SW 1271 (cell line): ENCODE results near the gene ZNF335.
"Not testable (repeated sequence)": the region's sequence is repeated elsewhere in the genome, so short reads cannot be mapped to it uniquely, and the experiment has no call there.

ENCODE experiments used
- DNase-seq, 2 experiments: peaks; one replicate each; lab custom pipeline; 2025; lab: John Stamatoyannopoulos, UW

ZNF335 gene

GRCh38 chr20:45970646-45971424 lies 1.2 kb downstream of the ZNF335 start:
- DNase-seq = peak in 1 of 2 experiments; percentile 6

- DNase-seq = peak in 1 of 2 experiments; percentile 73
Observed at GRCh38 chr20:45969712-45970634, 2.0 kb downstream of the ZNF335 start.

- no peak for DNase-seq
Observed at GRCh38 chr20:45968801-45969711, 2.9 kb downstream of the ZNF335 start.

DNA sequence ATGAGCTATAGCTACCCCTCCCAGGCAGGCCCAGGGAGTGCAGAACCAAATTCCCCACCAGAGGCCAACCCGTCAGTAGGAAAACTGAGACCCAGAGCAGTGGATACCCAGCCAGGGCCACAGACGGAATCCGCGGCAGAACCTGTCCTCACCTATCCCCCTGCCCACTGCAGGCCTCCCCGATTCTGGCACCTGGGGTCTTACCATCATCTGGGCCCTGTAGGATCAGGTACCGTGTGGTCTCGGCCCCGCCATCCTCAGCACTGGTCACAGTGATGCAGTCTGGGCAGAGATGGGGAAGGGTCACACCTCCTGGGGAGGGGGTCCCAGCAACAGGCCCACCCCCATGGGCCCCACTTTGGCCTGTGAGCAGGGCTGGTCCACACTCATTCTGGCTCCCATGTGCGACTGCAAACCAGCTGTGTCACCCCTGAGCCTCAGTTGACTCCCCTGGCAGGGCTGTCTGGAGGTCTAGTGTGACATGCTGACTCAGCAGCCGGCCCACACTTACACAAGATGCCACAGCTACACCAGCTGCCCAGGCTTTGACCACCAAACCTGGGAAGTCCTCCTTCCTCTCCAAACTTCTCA lies 3.8 kb downstream of the ZNF335 start:
- DNase-seq = no peak

DNA sequence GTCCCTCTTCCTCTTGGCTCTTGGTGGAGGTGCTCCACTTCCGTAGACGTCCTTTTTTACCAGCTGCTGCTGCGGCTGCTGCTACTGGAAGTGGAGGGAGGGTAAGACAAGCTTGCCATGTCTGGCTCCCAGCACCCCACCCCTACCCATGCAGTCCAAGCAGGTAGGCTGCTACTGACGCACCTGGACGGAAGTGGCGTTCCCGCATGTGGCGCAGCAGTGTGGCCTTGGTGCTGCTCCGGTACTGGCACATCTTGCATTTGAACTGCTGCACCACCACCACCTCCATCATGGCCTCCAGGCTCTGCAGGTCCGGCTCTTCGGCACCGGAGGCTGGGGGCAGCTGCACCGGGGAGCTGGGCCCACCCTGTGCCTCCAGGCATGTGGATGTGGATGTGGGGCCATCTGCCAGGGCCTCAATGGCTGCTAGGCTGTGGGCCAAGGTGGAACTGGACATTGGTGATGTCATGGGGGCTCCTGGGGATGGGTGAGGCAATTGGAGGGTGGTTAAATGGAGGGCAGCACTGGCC lies 4.4 kb downstream of the ZNF335 start:
- DNase-seq = no peak

DNA sequence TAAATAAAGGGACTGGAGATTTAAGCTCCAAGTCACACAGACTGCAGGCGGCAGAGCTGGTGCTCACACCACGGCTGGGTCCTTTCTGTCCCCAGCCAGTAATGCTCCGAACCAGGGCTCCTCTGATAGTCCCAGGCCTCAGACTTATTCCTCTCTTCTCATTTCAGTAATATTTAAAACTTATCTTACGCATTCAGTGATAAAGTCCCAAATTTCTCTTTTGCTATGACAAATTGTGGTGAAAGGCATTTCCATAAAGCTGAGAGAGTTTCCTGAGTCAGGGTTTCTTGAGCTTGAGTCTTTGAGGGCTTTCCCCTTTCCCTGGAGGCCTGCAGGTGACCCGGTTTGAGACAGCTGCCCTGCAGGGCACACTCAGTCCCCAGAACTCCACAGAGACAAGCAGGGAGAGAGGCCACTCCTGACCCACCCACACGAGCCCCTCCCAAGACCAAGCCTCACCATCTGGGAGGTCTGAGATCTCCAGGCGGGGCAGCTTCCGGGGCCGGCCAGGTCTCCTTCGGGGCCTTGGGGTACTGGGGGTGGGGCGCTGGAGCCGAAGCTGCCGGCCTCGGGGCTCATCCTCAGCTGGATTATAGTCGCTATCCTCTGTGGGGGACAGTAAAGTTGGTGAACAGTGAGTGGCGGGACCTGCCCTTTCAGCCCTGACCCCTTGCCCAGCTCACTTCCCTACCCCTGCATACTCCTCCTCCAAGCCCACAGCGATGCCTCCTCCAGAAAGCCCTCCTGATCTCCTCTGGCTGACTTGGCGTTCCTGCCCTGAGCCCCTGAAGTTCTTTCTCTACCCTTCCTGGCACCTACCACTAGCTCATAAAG lies 6.6 kb downstream of the ZNF335 start:
- no peak for DNase-seq

GRCh38 chr20:45964006-45964400 lies 8.0 kb downstream of the ZNF335 start:
- no peak for DNase-seq

DNA sequence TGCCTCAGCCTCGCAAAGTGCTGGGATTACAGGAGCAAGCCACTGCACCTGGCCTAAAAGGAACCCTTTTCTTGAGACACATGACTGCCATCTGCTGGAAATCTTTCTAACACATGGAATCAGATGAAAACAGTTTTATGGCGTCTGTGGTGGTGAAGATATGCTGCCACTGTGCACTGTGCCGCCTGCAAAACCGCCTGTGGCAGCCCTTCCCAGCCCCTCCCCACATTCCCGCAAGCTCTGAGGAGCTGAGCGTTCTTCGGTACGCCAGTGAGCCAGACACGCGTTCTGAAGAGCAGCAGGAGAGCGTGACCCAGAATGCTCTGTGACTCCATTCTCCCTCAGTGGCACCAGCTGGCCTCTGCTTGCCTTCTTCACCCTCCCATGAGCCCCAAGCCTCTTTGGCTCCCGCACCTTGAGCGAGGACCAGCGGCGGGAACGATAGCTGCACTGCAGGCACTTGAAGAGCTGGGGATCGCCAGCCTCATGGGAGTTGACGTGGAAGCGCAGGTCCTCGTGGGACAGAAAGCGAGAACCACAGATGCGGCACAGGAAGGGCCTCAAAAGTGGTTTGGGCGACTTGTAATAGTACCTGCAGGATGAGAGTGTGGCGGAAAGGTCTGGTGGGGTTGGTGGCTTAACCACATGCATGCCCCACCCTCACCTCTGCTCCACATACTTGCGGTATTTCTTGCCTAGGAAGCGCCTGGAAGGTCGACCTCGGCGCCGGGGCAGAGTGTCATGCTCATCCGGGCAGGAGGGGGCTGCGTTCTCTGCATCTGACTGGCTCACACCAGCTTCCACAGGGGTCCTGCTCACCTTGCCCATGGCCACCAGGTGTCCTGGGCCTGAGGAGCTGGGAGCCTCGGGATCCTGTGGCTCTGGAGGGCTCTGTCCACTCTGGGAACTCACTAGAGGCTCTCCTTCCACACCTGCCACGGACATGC lies 8.7 kb downstream of the ZNF335 start:
- DNase-seq = peak in 1 of 2 experiments; percentile 19

- DNase-seq = no peak
Observed at GRCh38 chr20:45962031-45962755, 9.8 kb downstream of the ZNF335 start.

GRCh38 chr20:45959956-45960630 lies 11.9 kb downstream of the ZNF335 start:
- DNase-seq = no peak

- DNase-seq = no peak
Observed at GRCh38 chr20:45959126-45959525, 12.9 kb downstream of the ZNF335 start.

DNA sequence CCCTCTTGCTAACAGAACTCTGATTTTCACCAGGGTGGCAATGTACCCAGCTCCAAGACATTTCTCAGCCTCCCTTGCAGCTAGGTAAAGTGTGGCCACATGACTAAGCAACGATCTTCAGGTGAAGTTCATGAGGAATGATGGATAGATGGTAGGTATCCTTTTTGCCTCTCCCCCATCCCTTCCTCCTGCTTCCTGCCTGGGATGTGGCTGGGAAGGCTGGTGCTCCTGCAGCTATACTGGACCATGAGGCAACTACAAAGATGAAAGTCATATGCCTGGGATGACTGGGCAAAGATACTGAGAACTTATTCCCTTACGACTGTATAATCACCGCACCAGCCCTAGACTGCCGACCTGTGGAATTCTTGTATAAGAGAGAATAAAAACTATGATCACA lies 13.4 kb downstream of the ZNF335 start:
- DNase-seq = no peak

DNA sequence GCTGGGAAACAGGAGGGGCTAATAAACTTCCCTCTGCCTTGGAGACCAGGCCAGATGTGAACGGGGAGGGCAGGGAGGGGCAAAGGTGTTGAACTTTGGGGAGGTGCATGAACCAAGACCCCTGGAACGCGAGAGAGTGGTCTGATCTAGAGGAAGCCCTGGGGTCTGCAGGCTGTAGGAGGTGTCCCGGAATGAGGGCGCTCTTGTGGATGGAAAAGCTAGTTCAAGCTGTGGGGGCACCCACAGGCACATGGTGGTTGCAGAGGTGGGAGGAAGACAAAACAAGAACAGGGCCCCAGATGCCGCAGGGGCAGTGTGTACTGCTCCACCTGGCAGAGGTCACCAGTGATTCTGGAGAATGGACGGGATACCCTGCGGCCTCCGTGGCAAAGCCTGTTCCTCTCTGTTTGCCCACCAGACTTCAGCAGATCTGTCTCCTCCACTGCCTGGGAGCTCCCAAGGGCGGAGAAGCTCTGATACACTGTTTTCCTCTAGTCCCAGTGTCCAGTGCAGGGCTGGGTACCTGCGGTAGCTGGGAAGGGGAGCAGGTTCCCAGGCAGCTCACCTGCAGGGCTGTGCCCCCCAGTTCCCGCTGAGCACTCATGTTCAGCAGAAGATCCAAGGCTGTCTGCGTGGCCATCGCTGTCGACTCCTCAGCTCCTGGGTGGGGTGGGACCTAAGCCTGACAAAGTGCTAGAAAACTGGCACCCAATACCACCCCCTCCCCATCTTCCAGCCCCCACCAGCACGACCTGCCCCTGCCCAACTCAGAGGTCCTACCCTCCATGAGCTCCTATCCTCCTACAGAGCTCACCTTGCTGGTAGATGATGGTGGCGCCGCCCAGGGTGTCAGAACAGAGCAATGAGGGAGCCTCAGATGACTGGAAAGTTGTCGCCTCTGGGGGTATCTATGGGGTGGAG lies 14.7 kb downstream of the ZNF335 start:
- DNase-seq = no peak

DNA sequence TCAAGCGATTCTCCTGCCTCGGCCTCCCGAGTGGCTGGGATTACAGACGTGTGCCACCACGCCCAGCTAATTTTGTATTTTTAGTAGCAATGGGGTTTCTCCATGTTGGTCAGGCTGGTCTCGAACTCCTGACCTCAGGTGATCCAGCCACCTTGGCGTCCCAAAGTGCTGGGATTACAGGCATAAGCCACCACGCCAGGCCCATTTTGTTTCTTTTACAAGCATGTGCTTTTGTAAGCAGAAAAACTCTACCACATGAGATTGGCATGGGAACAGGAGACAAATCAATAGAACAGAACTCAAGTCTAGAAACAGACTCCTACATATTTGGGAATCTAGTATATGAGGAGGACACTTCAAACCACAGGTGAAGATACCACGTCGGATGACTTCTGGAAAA lies 15.7 kb downstream of the ZNF335 start:
- DNase-seq = not testable (repeated sequence)

- DNase-seq = no peak
Observed at GRCh38 chr20:45953672-45954071, 18.3 kb downstream of the ZNF335 start.

GRCh38 chr20:45952861-45953260 lies 19.1 kb downstream of the ZNF335 start:
- DNase-seq = no peak
